GM12892 (cell line): ENCODE data around the gene FAM163B.

Experiments used
- DNase-seq: peaks from one replicate; pipeline ENCODE4 v3.0.0; 2011; ENCODE audit not compliant: insufficient read length
- FAIRE-seq: peaks from 2 replicates; lab custom pipeline; 2011; peaks lifted over from hg19 to GRCh38; lab: Jason Lieb, UNC
- POLR2A ChIP-seq: IDR thresholded peaks from 2 replicates; pipeline ENCODE4 v1.6.1; 2011; ENCODE audit warnings: low read depth, low read length, control low read depth
- POLR2AphosphoS5 ChIP-seq: IDR thresholded peaks from 2 replicates; pipeline ENCODE4 v1.6.1; 2011; ENCODE audit warnings: low read depth, low read length, control low read depth
- TAF1 ChIP-seq: IDR thresholded peaks from 2 replicates; pipeline ENCODE4 v1.6.1; 2011; ENCODE audit warnings: low read depth, mild to moderate bottlenecking, control low read depth, low read length, borderline replicate concordance

The FAM163B gene

DNA sequence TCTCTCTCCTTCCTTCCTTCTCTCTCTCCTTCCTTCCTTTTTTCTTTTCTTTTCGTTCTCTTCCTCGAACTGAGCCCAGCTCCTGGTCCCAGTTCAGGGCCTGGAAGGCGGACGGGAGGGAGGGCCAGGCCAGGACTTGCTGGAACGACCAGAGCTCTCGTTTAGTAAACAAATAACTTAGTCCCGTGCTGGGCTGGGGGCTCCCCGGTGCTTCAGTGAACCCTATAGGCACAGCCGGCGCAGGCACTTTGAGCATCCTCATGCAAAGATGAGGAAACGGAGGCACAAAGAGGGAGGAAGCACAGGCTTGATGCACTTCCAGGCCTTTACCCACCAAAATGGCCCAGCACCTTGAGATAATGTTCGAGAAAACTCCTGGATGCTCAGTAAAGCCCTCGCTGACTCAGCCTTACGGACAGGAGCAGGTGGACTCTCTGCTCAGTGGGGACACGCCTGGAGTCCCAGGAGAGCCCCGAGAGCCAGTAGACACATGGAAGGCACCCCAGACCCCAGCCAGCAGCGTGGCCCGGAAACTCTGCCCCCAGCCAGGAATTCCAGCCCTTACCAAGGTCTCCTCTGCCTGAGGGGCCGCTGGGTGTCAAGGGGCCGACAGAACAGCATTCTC is 18.8 kb downstream of the FAM163B start:
- no peak for FAIRE-seq
- TF ChIP-seq POLR2AphosphoS5 (no peak), TAF1 (no peak), POLR2A (no peak)
- DNase-seq, result no peak

DNA sequence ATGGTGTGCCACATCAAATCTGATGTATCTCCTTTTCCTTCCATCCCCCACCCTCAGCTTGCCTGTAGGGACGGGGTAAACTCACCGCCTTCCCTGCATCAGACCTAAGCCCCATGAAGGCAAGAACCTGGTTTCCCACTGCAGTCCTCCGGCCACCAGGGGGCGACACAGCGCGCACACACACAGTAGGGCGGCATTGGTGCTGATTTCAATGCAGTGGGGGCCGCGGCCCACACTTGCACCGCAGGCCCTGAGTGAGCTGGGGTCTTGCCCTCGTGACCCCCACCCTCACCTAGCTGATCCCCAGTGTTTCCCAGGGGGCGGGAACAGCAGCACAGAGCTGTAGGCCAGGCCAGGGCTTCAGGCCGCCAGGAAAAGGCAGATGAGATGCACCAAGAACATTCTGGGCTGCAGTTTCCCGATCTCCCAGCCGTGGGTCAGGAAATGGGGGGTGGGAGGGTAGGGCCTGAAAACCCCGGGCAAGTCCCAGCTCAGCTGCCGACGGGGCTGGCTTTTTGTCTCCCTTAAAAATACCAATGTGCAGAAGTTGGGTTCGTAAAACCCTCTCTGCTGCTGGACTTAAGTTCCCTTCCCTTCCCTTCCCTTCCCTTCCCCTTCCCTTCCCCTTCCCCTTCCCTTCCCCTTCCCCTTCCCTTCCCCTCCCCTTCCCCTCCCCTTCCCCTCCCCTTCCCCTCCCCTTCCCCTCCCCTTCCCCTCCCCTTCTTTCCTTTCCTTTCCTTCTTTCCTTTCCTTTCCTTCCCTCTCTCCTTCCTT is 19.5 kb downstream of the FAM163B start:
- TF ChIP-seq POLR2AphosphoS5, result no peak
- no peak for TF ChIP-seq POLR2A
- no peak for DNase-seq
- FAIRE-seq, result no peak

DNA sequence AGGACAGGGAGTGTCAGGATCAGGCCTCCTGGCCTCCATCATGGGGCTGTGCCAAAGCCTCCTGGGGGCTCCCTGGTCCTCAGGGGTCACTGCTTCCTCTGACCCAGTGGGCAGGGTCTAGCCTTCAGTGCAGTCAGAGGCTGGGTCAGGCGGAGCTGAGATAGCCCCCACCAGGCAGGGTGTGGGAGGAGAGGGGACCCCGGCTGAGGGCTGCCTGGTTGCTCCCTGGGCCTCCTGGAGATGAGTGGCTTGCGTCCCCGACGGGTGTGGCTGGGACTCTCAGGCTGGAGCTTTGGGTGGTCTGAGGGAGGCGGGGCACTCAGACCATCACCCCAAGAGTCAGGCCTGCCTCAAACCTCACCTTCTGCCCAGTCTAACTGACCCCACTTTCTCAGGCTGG is 21.7 kb downstream of the FAM163B start:
- FAIRE-seq, result no peak
- TF ChIP-seq TAF1 (no peak), POLR2AphosphoS5 (no peak), POLR2A (no peak)
- DNase-seq, result no peak

DNA sequence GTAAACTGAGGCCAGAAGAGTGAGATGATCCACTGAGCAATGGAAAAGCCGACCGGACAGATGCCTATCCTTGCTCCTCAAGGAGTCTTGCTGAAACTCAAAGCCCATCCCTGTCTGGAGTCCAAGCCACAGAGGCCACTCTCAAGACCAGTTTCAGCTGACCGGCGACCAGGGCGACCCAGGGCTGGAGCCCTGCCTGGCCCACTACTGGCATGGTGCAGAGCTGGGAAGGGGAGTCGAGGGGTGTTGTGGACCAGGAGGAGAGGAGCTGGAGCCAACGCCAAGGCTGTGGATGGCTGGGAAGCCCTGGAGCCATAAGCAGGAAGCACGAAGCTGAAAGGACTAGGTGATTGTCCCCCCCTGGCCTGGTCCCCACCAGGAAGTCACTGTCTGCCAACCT is 22.1 kb downstream of the FAM163B start:
- FAIRE-seq (no peak), DNase-seq (no peak)
- TF ChIP-seq POLR2AphosphoS5, result no peak

DNA sequence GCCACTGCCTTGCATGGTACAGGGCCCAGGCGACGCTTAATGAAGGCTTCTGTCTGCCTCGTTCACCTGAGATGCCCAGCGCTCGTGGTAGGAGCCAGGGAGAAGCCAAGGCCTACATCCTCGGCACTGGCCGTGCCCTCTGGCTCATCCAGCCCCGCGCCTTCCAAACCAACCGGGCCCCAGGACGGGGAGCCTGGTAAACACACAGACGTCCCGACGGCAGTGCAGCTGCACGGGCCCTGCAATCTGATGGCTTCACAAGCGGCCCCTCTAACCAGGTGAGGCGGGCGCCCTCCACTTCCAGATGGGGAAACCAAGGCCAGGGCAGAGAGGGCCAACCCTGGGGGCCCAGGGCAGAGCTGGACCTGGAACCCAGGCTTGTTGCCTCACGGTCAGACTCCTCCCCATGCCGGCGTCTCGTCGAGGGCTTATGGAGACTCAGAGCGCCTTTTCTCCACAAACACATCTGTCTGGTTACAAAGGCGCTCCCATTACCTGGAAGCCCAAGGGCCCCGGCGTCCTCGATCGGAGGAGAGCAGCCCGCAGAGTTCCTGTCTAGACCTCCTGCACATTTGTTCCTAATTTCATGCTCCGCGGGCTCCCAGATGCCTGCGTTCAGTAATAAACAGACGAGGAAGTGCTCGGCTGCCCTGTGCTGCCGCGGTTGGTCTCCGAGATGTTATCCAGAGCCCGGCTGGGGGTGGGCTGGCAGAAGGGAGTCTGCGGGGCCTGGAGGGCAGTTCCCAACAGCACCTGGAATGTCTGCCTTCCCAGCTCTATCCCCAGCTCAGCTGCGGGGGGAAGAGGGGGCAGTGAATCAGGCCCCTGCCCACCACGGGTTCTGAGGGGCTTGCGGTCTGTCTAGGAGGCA is 23.5 kb downstream of the FAM163B start:
- no peak for FAIRE-seq
- no peak for DNase-seq
- TF ChIP-seq POLR2AphosphoS5 (no peak), TAF1 (no peak), POLR2A (no peak)

DNA sequence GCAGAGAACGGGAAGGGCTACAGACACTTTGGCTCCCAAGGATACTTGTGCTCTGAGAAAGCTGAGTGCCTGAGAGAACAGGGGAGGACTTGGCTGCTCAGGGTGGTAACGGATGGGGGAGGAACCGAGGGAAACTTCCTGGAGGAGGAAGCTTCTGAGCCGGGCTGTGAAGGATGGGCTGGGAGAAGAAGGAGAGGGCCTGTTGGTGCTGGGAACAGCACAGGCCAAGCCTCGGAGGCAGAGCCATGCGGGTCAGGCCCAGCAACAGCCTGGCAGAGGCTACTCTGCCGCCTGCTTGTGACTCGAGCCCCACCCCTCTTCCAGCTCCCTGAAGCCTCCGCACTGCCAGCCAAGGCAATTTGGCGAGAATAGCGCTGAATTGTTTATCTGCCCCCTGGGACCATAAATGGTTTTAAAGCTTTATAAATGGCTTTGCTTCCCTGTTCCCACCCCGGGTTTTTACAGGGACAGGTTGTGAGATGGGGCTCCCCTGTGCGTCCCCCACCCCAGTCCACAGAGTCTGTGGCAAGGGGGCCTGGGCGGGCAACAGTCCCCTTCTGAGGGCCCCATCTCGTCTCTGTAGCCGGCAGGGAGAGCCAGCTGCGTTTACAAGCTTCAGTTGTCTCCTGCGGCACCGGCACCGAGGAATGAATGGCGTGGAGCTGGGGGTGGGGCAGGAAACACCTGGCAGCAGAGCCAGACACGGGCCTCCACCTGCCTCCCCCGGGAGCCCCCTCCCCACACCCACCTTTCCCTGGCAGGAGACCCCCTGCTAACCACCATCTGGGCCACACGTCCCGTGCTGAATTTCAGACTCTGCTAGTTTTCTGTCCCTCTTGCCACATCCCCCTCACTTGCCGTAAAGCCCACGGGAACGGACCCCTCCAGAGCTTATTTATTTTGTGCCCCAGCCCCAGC is 24.4 kb downstream of the FAM163B start:
- DNase-seq (no peak), FAIRE-seq (no peak)
- TF ChIP-seq POLR2A (no peak), POLR2AphosphoS5 (no peak), TAF1 (no peak)

DNA sequence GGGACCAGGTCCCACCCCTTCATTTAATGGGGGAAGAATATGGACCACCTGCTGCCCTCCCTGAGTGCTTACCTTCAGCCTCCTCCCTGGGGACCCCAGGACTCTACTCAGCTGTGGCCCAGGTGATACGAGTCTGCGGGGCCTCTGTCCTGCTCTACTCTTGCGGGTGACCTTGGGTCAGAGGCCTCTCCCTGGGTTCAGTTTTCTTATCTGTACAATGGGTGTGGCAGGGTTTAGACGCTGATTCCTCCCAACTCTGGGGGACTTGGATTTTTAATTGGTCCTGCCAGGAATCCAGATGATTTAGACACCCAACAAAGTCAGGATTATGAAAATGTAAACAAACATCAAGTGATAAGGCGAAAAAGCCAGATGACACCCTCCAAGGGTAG is 25.0 kb downstream of the FAM163B start:
- DNase-seq (no peak), FAIRE-seq (no peak)
- TF ChIP-seq POLR2AphosphoS5, result no peak
- TF ChIP-seq POLR2A, result no peak
- no peak for TF ChIP-seq TAF1

DNA sequence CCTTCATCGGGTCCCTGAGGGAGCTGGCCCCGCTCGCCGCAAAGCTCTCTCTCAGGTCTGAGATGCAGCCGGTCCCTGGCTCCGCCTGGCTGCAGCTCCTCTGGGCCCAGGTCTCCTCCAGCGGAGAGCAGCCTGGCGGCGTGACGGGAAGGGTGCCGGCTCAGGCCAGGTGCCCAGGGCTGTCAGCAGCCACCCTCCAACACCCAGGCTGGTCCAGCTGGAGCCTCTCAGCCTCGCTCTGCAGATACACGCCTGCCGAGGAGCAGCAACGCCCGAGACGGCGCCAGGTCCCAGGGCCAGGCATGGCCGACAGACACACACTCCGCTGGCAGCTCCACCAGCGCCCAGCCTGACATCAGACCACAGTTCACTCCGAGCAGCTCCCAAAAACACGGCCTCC is 25.6 kb downstream of the FAM163B start:
- TF ChIP-seq POLR2AphosphoS5 (no peak), TAF1 (no peak)
- DNase-seq (no peak), FAIRE-seq (no peak)

DNA sequence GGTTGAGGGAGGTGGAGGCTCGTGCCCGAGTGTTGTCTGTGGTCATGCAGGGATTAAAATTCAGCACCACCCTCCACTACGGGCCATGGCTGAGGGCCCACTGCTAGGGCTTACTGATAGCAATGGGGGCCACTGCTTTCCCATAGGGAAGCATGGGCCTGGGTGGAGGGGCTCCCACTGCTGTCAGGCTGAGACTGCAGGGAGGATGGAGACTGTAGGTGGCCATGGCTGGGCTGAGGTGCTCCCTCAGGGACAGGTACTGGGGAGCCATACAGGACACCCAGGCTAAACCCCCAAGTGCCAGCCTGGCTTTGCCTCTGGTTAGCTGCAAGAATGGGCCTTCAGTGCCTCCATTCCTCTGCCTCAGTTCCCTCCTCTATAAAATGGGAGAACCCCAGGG is 26.1 kb downstream of the FAM163B start:
- DNase-seq (no peak), FAIRE-seq (no peak)
- TF ChIP-seq POLR2A (no peak), TAF1 (no peak), POLR2AphosphoS5 (no peak)

DNA sequence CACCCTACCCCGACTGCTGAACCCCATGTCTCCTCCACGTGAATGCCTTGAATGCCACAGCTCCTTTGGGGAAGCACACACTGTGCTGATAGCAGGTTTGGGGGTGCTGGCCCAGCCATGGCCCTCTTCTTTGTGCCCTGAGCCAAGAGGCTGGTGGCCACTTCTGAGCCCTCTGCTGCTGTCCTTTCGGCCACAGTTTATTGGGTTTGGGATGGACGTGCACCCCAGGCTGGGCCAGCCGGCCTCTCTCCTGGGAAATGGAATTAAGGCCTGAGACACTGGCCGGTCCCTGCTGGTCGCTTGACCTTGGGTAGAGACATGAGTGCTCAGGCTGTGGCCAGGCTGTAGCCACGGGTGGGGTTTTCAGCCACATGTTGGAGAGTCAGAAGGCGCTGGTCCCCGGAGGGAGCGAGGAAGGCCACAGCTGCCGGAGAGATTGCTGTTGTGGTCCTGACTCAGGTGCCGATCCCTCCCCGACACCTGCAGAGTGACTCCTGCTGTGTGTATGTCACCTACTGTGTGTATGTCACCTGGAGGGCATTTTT is 26.6 kb downstream of the FAM163B start:
- no peak for FAIRE-seq
- DNase-seq, result no peak
- no peak for TF ChIP-seq TAF1
- TF ChIP-seq POLR2AphosphoS5, result no peak
- no peak for TF ChIP-seq POLR2A
